Measurements from ENCODE around the gene CDKL4.
"Not testable (repeated sequence)": the region's sequence is repeated elsewhere in the genome, so short reads cannot be mapped to it uniquely, and the experiment has no call there.

CDKL4 gene

DNA sequence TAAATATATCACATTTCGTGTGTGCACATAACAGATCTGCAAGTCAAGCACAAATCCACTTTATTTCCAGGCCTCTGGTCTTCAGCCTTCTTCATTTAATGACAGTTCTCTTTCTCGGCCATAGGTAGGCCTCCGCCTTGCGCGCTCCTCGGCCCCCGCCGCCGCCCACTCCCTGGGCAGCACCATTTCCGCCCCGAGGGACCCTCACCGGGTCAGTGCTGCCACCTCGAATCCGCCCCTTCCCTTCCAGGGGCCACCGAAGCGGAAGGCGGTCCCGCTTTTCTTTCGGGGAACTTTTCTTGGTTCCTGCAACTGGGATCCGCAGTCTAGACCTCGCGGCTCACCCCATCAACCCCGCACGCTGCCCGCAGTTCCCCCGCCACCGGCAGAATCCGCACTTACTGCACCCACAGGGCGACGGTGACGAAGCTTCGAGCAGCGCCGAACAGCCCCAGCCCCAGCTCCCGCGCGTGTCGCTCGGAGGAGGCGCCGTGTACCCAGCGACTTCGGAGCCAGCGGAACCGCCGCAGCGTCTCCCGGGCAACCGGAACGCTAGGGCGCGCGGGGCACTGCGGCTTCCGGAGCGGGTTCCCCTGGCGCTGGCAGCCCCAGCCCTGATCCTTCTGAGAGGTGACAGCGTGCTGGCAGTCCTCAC, at the start of gene CDKL4:
Gene CDKL4 (minus strand): TSS at position 502 of the 655 bp plus-strand sequence.
- DNase-seq: no peak

DNA sequence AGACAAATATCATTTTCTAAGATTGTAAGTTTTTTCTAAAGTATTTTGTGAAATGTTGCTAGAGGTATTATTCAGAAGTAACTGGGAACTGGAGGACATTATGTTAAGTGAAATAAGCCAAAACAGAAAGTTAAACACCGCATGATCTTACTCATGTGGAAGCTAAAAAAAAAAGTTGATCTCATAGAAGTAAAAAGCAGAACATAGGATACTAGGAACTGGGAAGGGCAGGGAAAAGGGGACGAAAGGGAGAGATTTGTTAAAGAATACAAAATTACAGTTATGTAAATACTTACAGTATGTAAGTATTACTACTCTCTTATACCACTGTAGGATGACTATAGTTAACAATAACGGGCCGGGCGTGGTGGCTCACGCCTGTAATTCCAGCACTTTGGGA, 46.7 kb upstream of the CDKL4 start:
- no peak for DNase-seq

DNA sequence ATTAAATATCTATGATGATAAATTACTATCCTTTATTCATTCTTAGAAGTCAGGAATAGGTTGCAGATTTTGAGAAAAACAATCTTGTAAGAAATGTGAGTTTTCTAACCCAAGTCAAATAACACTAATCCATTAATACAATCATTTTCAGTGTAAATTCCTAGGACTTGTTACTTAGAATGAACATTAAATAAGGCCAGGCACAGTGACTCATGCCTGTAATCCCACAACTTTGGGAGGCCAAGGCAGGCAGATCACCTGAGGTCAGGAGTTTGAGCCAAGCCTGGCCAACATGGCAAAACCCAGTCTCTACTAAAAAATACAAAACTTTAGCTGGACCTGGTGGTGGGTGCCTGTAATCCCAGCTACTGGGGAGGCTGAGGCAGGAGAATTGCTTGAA, 45.8 kb upstream of the CDKL4 start:
- DNase-seq: no peak

DNA sequence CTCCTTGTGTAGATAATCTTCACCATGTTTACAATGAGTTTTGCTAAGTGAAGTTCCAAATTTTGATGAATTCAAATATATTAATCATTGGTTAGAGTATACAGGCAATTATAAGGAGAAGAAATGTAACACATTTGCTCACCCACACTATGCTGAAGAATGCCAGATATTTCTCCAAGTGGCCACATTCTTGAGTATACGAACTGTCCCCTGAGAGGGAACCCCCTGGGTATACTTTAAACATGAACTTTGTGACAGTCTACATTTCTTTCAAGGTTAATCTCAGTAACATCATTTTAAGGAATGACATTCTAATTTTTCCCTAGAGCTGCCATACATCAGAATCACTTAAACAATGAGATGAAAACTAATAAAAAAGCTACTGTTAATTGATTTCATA, 39.8 kb upstream of the CDKL4 start:
- no peak for DNase-seq

DNA sequence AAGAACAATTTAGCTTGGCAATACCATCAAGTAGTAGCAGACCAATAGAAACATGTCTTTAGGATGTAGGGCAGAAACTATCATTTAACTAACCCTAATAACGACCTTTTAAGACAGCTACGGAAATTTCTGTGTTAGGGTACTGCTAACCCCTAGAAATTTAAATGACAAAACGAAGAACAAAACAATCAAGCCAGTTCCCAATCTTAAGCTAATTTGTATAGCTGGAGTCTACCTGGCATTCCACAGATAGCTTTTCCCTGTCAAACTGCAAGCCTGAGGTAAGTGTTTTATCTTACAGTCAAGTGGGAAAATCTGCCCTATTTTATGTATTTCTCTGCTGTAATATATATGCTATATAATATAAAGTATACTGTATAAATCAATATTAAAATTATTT, 37.6 kb upstream of the CDKL4 start:
- DNase-seq: no peak

DNA sequence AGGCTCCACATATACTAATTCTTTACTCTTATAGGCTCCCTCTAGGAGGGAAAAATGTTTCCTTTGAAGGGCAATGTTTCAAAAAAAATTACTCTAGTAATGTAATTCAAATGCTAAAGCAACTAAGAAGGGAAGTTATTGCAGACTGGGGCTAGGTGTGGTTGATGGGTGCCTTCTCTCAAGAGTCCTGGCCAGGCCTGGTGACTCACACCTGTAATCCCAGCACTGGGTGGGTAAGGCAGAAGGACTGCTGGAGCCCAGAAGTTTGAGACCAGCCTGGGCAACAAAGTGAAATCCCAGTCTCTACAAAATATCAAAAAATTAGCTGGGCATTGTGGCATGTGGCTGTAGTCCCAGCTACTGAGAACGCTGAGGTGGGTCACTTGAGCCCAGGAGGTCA, 31.2 kb upstream of the CDKL4 start:
- no peak for DNase-seq

DNA sequence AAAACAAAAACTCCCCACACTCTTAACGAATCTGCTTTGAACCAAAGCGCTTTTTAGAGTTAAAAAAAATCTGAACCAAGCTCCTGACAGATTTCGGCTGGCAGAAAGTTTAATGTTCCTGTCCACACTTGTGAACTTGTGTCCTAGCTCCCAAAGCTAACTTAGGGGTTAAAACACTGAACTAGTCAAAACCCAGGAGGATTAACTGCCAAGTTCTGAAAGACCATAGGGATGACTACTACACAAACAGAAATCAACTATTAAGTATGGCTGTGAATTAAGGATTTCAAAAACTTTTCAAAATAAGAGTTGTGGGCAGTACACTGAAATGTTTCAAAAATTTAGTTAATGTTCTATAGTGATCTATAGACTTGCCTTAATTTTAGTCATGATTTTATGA, 26.2 kb upstream of the CDKL4 start:
- DNase-seq: no peak

DNA sequence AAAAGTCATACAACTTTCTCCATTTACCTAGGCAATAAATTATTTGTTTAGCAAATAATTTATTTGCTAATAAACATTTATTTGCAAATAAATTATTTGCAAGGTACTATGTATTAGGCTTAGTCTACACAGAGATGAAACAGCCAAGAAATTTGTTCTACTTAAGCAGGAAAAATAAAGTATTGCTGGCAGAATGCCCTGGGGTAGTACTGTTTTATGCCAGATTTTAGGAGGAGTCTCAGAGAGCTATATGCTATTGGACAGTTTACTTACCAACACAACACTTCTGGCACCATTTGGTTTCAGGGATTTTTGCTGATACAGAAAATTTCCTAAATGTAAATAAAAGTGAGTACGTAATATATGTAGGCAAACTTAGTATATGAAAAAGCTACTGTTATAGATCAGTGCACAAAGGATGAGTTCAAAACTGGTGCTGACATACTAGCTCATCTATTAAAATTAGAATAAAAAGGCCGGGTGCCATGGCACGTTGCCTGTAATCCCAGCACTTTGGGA, 23.2 kb upstream of the CDKL4 start:
- no peak for DNase-seq

DNA sequence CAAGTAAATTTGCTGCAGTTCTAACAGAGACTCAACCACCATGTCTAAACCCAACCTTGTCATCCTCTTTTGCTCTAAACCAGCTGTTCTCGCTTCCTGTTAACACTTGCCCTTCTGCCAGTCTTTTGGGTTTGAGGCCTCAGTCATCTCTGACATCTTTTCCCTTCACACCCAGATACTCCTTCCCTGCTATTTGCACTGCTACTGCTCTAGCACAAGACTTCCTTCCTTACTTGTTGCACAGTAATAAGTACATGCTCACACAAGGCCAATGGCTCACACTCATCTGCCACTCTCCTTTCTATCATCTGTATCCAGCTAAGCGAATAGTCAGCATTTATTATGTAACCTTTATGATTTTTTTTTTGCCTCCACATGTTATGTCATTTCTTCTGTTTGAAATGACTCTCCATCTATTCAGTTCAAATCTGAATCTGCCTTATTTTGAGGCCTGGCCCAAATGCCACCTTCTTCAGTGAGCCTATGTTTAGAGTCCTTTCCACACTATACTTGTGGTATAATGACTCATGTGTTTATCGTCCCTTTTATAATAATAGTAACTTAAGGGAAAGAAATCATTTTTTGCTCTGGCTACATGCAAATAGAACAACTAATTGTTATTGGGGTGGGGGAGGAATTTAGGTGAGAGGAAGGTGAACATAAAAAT, 22.5 kb upstream of the CDKL4 start:
- DNase-seq: no peak

DNA sequence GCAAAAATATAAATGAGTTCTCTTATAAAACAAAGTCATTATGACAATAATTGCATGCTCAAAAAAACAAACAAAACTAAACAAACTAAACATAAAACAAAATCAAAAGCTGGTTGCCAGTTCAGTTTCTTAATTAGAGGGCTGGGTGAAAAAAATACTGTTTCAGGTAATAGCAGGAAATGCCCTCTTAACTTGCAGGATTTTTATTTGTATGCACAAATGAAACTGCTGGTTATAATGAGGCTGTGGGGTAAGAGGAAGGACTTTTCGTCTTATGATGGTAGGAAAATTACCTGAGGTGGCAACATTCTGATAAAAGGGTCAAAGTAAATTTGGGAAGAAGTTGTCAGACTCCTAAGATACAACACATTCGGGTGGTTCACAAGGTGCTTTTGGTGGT, 21.5 kb upstream of the CDKL4 start:
- DNase-seq: no peak

DNA sequence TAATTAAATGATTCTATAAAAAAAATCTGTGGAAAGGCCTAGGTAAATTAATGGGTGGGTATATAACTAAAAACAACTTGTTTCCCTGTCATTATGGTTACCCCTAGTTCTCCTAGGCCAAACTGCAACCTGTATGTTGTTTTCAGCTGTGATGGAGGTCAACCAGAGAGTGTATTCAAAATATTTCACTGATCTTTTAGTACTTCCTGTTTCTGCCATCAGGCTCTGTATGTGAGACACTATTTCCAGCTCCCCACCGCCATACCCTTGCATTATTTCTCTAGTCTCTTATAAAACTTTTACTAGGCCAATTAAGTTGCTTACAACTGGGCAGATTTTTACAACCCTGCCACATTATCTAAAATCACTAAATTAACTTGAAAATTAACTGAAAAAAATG, 21.0 kb upstream of the CDKL4 start:
- no peak for DNase-seq

DNA sequence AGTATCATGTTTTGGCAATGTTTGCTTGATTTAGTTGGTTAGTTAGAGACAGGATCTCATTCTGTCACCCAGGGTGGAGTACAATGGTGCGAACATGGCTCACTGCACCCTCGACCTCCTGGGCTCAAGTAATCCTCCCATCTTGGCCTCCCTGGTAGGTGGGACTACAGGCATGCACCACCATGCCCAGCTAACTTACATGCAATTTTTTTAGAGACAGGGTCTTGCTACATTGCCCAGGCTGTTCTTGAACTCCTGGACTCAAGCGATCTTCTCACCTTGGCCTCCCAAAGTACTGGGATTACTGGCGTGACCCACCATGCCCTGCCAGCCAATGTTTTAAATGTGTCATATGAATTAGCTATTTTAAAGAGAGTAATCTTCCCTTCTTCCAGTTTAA, 16.3 kb upstream of the CDKL4 start:
- DNase-seq: no peak

DNA sequence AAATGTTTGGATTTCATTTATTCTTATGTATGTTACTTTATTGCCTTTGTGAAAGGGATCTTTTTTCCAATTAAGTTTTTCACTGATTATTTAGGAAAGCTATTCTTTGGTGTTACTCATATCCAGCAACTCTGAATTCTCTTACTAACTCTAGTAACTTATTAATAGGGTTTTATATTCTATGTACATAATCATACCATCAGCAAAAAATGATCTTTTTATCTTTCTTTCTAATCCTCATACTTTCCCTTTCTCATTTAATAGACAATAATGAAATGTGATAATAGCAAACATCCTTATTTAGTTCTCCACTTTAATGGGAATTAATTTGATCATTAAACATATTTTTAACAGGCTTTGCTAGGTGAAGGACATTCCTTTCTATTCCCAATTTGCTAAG, 12.3 kb upstream of the CDKL4 start:
- DNase-seq: no peak

DNA sequence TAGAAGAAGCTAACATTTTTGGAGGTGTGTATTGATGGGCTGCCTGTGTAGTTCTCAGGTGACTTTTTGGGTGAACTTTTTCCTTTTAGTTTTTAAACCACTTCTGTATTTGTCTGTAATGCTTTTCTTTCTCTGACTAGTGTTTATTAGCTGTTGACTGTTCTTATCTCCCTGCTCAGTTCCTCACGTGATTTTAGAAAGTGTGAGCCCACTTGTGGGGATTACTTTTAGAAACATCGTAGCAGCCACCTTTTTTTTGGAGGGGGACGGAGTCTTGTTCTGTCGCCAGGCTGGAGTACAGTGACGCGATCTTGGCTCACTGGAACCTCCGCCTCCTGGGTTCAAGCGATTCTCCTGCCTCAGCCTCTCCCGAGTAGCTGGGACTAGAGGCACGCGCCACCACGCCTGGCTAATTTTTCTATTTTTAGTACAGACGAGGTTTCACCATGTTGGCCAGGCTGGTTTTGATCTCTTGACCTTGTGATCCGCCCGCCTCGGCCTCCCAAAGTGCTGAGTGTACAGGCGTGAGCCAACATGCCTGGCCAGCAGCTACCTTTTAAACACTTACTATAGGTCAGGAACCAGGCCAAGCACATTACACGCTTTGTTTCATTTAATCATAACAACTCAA, 9.2 kb upstream of the CDKL4 start:
- no peak for DNase-seq

DNA sequence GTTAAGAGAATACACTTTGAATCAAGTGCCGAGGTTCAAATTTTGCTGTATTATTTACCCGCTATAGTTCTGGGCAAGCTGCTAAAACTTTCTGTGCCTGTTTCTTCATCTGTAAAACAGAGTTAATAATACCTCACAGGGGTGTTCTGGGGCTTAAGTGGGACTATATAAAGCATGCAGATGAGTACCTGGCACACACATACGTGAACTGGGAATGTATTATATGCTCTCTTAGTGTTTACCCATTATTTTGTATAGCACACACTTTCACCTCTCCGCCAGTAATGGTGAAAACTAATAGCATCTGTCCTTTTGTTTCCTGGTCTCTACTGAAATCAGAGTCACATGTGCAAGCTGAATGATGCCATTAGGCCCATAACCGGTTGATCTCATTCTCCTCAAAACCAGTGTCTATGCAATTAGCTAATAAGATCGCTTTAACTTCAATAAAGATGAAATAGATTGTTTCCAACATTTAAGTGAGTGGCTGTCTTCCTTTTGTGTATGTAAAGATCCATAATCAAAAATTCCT, 3.8 kb upstream of the CDKL4 start:
- no peak for DNase-seq

DNA sequence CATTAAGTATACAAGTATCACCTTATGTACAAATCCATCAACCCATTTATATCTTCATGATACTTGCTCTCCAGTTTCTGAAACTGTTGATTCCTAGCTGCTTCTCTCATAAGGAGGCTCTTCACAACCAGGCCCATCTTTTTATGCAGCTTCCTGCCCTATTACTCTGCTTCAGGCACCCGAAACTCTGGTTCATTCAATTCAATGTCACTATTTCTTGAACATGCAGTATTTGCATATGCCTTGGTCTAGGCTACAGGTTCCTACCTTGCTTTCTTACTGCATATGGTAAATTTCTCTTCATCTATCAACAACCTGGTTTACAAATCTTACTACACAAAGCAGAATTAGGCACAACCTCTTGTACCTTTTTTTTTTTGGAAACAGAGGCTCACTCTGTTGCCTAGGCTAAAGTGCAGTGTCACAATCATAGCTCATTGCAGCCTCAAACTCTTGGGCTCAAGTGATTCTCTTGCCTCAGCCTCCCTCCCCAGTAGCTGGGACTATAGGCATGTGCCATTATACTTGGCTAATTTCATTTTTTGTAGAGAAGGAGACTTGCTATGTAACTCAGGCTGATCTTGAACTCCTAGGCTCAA, 2.7 kb upstream of the CDKL4 start:
- no peak for DNase-seq

DNA sequence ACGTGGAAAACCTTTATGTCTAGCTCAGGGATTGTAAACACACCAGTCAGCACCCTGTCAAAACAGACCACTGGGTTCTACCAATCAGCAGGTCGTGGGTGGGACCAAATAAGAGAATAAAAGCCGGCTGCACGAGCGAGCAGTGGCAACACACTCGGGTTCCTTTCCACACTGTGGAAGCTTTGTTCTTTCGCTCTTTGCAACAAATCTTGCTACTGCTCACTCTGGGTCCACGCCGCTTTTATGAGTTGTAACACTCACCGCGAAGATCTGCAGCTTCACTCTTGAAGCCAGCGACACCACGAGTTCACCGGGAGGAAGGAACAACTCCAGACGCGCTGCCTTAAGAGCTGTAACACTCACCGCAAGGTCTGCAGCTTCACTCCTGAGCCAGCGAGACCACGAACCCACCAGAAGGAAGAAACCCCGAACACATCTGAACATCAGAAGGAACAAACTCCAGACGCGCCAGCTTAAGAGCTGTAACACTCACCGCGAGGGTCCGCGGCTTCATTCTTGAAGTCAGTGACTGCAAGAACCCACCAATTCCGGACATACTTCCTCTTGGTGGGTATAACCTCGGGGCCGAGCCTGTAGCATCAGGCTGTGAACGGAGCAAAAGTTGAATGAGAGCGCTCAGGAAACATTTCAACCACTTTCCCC, 1.3 kb upstream of the CDKL4 start:
- not testable (repeated sequence) for DNase-seq

DNA sequence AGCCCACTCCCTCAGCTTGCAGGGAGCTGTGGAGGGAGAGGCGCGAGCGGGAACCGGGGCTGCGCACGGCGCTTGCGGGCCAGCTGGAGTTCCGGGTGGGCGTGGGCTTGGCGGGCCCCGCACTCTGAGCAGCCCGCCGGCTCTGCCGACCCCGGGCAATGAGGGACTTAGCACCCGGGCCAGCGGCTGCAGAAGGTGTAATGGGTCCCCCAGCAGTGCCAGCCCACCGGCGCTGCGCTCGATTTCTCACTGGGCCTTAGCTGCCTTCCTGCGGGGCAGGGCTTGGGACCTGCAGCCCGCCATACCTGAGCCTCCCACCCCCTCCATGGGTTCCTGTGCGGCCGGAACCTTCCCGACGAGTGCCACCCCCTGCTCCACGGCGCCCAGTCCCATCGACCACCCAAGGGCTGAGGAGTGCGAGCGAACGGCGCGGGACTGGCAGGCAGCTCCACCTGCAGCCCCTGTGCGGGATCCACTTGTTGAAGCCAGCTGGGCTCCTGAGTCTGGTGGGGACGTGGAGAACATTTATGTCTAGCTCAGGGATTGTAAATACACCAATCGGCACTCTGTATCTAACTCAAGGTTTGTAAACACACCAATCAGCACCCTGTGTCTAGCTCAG, 582 bp upstream of the CDKL4 start:
- not testable (repeated sequence) for DNase-seq

DNA sequence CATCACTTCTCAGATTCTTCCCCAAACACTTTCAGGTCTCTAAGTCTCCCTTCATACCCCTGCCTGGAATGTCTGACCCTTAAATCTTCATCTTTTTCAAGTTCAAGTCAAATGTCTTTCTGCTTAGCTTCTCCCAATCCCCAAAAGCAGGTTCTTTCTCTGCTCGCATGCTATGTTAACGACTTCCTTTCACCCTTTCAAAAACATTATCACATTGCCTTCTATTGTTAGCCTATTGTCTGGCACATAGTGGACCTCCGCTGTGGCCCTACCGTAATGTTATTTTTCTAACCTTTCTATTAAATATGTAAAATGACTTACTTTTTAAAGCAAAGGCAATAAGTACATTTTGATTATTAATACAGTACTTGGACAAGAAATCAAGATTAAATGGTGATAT, 2.2 kb downstream of the CDKL4 start:
- DNase-seq: no peak

DNA sequence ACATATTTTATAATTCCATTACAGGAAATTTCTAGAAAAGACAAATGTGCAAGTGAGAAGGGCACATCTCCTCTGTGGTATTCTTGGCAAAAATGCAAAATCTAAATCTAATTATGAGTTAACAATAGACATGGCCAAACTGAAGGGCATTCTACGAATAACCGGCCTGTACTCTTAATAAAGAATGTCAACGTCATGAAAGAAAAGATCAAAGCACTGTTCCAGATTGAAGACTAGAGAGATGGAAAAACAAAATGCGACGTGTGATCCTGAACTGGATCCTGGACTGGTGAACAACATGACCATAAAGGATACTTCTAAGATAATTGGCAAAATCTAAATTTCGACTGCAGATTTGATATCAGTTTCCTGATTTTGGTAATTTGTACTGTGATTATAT, 3.0 kb downstream of the CDKL4 start:
- no peak for DNase-seq

DNA sequence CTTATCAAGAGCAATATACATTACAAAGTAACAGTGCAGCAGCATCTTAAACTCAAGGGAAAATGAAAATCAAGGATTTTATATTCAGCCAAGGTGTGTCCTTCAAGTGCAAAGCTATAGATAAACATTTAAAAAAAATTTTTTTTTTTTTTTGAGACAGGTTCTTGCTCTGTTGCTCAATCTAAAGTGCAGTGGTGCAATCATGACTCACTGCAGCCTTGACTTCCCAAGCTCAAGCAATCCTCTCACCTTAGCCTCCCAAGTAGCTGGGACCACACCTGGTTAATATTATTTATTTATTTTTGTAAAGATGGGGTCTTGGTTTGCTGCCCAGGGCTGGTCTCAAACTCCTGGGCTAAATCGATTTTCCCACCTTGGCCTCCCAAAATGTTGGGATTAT, 9.0 kb downstream of the CDKL4 start:
- DNase-seq: no peak

DNA sequence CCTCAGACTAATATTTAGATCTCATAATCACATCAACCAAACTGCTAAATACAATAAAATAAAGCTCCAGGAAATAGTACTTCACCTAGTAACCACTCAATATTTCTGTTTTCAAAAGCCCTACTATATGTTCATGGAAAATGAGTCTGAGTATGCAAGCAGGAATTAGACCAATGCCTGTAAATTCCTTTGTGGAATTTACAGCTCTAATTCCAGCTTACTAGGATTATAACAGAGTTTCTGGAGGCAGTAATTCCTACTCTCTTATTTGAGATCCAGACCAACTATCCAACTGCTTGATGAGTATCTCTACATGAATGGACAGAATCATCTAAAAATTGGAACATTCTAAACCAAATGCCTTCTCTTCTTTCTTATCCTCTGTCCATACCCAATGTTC, 11.6 kb downstream of the CDKL4 start:
- no peak for DNase-seq
